ENCODE results near the gene EHD3.

Gene EHD3

DNA sequence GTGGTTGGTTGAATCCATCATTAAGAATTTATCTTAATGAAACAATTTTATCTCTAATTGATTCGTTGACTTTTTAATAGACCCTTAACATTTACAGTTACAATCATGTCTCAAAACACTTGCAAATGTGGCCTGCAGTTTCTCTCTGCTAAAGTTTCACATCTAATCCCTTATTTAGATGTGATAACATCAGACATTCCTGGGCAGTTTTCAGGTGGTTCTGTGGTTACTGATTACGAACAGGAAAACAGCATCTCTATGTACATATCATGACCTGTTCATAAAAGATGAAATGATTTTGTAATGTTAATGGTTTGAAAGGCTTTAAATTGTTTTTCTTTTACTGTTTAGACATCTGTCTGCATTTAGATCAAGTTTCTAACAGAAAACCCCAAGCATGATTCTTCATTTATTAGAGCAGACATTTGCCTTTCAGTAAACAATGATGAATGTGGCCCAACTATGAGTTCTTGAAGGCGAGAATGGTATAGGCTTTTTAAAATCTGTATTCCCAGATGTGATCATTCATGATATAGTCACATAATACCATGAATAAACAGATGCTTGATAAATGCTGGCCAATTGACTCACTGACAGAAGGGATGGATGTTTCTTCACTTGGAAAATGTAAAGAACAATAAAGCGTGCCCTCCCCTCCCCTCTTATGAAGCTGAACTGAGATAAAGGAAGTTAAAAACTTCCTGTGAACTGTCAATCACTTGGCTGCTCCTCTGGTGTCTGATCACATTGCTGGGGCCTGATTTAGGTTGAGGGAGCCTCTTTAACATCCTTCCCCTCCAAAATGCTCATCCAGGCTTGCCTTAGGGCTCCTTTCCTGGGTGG is 20.1 kb upstream of the EHD3 start:
- DNase-seq (ENCODE audit: low read depth), result no peak

GRCh38 chr2:31214444-31214915 is 19.5 kb upstream of the EHD3 start:
- DNase-seq (ENCODE audit: low read depth), result no peak

- no peak for DNase-seq (ENCODE audit: low read depth)
Observed at GRCh38 chr2:31216734-31217133, 17.2 kb upstream of the EHD3 start.

- DNase-seq (ENCODE audit: low read depth), result no peak
Observed at GRCh38 chr2:31217465-31218200, 16.3 kb upstream of the EHD3 start, which contains the start of gene CAPN14. Gene CAPN14, minus strand, starts transcription at chr2:31217515. Its CDS starts 12,068 bp downstream, at chr2:31205447.

DNA sequence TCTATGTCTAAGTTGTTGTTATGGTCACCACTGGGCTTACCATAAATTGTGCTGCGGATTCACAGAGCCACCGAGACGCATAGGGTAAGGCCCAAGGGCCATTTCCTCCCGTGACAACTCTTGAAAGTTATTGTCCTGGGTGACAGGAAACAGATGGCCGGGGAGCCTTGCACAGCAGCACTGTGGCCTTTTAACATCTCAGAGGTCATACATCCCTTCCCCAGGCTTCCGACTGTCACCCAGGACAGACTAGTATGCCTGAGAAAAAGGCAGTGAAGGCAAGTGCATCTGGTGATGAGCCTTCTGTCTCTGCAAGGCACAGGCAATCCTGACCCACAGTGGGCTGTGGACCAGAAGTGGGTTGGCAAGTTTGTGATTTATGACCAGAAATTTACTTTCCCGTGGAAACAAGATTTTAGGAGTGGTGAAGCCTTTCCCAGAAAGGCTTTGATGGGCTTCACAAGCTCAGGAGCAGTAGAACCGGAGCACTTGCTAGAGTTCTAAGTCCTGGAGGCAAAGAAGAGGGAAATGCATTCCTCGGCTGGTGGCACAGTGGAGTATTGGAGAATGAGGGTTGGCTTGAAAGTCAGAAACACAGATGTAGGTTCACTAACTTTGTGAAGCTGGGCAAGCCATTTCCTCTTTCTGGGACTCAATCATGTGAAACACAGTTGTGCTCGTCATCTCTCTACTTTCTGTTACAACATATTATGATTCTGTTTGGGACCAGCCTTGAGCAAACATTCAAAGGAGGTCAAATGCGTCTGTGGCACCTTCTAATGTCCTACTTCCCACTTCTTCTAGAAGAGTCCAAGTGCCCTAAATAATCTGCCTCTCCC is 14.6 kb upstream of the EHD3 start:
- DNase-seq (ENCODE audit: low read depth), result no peak

DNA sequence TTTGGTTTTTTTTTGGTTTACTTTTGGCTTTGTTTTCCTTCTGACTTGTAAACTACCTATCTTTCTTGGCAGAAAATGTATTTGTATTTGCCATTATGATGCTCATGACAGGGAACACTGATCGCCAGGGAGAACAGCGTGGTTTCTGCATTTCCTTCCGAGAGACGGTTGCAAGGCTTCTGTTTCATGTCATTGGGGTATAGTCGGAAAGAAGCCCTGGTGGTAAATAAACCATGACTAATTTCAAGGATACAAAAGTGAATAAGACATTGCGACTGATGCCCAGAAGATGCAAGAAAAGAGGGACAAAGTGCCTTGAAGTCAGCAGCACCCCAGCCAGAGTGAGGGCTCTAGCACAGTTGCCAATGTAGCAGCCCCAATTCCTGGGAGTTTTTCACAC is 12.4 kb upstream of the EHD3 start:
- no peak for DNase-seq (ENCODE audit: low read depth)

GRCh38 chr2:31222071-31222470 is 11.9 kb upstream of the EHD3 start:
- no peak for DNase-seq (ENCODE audit: low read depth)

GRCh38 chr2:31223026-31223425 is 10.9 kb upstream of the EHD3 start:
- DNase-seq (ENCODE audit: low read depth), result no peak

DNA sequence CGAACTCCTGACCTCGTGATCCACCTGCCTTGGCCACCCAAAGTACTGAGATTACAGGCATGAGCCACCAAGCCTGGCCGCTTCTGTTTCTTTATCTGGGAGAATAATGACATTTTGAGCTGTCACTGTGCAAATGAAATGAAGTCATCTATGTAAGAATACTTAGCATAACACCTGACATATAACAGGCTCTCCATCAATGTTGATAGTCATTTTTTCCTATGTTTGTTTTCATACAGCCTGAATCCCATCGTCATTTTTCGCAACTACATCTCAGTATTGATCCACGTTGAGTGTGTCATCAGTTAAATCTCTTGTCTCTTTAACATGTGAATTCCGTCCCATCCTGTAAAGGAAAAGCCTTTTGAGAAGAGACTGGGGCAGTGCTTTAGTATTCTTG is 10.2 kb upstream of the EHD3 start:
- DNase-seq (ENCODE audit: low read depth), result no peak

- no peak for DNase-seq (ENCODE audit: low read depth)
Observed at GRCh38 chr2:31226266-31226665, 7.7 kb upstream of the EHD3 start.

DNA sequence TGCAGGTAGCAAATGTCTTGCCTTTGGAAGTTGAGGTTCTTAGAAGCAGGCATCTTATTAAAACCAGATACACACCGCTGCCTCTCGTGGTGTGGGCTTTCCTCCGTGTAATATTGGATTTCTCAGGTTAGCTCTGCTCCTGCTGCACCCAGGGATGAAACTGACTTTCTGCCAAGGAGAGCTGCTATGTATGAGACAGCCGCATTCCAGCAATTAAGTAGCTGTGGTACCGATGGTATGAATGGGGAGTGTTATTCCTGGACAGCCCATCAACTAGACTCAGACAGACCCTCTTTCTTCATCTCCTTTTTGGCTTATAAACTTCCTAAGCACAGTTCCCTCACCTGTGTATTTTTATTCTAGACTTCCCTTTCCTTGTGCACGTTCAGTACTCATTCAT is 6.8 kb upstream of the EHD3 start:
- no peak for DNase-seq (ENCODE audit: low read depth)

DNA sequence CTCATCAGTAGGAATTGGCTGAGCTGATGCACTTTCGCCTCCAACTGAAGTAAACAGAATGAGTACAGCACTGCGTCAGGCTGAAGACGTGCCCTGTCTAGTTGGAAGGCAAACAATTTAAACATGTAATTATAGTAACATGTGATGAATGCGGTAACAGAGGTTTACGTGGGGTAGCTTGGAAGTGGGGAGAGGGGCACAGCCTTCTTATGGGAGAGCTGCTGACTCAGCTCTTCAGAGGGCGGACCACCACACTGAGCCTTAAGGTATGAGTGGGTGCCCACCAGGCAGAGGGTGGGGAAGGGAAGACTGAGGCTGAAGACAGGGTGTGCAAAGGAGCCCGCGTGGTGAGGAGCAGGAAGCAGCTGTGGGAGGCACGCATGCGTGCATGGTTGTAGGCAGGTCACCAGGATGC is 6.2 kb upstream of the EHD3 start:
- no peak for DNase-seq (ENCODE audit: low read depth)

GRCh38 chr2:31228717-31229116 is 5.2 kb upstream of the EHD3 start:
- no peak for DNase-seq (ENCODE audit: low read depth)

DNA sequence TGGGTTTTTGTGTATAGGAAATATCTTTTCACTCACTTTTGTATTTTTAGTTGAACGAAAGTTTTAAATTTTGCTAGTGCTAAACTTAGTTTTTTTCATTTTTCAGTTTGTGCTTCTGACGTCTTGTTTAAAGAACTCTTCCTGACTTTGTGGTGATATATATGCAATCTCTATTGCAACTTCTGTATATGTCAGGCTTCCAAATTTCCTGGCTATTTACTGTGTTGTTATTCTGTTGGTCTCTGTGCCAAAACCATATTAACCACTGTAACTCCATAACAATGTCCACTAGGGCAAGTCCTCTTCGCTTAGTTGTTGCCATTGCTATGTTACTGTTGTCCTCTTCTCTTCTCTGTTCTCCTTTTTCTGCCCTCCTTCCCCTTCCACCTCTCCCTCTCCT is 3.2 kb upstream of the EHD3 start:
- DNase-seq (ENCODE audit: low read depth), result no peak

DNA sequence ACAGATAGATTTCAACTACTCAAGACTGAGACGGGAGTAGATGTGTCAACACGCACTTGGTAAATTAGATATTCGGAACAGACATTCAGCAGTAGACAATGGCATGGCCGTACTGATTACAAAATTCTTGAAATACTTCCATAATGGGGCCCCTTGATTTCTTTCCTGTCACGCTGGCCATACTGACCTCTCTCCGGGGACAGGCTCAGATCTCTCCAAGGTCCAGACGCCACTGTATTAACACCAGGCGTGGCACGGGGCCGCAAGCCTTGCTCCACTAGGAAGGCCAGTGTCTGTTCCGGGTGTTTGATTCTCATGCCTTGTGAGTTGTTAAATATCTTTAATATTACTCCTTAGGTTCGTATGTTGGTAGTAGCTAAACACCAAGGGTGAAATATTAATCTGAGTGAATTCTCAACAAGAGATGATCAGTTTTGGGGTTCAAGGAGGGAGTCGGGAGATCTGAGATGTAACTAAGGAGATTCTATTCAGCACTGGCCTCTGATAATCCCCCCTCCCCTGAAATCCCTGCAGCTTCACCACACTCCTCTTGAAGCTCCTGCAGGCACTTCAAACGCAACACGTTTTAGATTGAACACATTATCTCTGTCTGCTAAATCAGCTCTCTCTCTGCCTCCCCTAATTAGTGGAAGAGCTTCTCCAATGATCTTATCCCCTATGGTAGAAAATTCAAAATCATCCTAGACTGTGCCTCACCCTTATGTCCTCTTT is 2.2 kb upstream of the EHD3 start:
- DNase-seq (ENCODE audit: low read depth), result no peak

DNA sequence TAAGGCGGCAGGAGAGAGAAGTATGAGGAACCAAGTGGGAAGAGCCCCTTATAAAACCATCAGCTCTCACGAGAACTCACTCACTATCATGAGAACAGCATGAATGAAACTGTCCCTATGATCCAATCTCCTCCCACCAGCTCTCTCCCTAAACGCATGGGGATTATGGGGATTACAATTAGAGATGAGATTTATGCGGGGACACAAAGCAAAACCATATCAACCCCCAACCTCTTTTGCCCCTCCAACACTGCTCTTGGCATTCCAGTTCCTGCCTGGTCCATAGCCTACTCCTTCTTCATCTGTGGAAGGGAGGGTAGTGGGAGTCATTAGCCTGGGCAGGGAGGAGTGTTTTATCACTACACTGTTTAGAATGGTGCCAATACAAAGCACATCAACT is 1.4 kb upstream of the EHD3 start:
- DNase-seq (ENCODE audit: low read depth), result no peak

GRCh38 chr2:31233231-31233630 is 721 bp upstream of the EHD3 start:
- DNase-seq (ENCODE audit: low read depth), result no peak

GRCh38 chr2:31234683-31235503 is 941 bp downstream of the EHD3 start:
- no peak for DNase-seq (ENCODE audit: low read depth)

GRCh38 chr2:31235504-31235902 is 1.6 kb downstream of the EHD3 start:
- peak; percentile 24 for DNase-seq (ENCODE audit: low read depth)

- DNase-seq (ENCODE audit: low read depth), result no peak
Observed at GRCh38 chr2:31236433-31237205, 2.7 kb downstream of the EHD3 start.
